ENCODE results near the gene JADE2. TPM values are rescaled to one million over a fixed set of nuclear protein-coding genes. Genes with fewer than 3 reads are reported as not detected.
A peak's percentile ranks its signal among the peaks of the same experiment; 100 is the strongest.
"Not testable (repeated sequence)": the region's sequence is repeated elsewhere in the genome, so short reads cannot be mapped to it uniquely, and the experiment has no call there.

JADE2 gene
- total RNA-seq, 4 donors from 2014 or later: 35.5 to 68.1 (median 59.0) TPM

DNA sequence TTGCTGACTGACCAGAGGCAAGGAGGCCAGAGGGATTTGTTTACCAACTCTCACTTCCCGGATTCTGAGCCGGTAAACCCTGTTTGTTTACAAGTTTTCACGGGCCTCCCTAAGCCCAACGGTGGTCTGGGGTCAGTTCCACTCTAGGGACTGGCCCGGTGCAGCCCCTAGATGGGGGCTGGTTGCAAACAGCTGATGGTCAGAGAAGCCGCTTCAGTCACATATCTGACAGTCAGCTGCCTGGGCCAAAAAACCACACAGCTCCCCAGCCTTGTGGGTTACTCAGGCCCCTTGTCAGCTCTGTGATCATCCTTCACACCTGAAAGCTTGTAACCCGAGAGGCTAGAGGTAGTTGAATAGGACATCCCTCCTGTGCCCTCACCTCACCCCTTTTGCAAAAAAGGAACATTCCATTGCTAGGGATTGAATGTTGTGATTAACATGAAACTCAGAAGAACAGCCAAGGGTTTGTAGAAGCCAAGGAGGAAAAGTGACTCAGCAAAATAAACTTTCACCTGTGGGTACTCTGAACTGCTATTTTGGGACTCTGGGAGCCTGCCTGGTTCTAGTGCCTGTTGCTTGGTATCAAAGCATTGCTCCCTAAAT is 66.8 kb downstream of the JADE2 start:
- WGBS, 2 donors: 42 to 45% methylated on average over 6 to 7 of the region's 7 CpGs
- DNase-seq (ENCODE audit: low spot score in 2 of 2): peak in 1 of 2 donors; percentile 45
- intact Hi-C loops (cut with DNase I; ENCODE audit: low total_unique reads): no loop called here
- no peak overlapping the region for H3K4me3 ChIP-seq (ENCODE audit: low read depth, poor library complexity, severe bottlenecking)
- TF ChIP-seq, protein P1, sequence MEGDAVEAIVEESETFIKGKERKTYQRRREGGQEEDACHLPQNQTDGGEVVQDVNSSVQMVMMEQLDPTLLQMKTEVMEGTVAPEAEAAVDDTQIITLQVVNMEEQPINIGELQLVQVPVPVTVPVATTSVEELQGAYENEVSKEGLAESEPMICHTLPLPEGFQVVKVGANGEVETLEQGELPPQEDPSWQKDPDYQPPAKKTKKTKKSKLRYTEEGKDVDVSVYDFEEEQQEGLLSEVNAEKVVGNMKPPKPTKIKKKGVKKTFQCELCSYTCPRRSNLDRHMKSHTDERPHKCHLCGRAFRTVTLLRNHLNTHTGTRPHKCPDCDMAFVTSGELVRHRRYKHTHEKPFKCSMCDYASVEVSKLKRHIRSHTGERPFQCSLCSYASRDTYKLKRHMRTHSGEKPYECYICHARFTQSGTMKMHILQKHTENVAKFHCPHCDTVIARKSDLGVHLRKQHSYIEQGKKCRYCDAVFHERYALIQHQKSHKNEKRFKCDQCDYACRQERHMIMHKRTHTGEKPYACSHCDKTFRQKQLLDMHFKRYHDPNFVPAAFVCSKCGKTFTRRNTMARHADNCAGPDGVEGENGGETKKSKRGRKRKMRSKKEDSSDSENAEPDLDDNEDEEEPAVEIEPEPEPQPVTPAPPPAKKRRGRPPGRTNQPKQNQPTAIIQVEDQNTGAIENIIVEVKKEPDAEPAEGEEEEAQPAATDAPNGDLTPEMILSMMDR (IDR thresholded peaks at IDR 0.05): no peak
- no peak for TF ChIP-seq POLR2A (IDR thresholded peaks at IDR 0.05)

DNA sequence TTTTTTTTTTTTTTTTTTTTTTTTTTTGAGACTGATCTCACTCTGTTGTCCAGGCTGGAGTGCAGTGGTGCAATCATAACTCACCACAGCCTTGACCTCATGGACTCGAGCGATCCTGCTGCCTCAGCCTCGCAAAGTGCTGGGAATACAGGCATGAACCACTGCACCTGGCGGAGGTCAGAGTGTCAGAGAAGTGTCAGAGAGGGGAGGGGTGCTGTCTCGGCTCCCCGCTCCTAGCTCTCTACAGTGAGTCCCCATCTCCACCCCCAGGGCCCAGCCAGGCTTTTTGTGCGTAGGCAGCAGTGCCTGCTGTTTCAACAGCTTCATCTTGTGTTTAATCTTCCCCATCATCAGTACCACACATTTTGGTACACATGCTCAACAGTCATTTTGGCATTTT is 68.9 kb downstream of the JADE2 start:
- peak in 1 of 2 donors; percentile 65 for DNase-seq (ENCODE audit: low spot score in 2 of 2)
- 92 to 94% methylated on average over 7 of the region's 7 CpGs for WGBS, 2 donors
- no peak overlapping the region for H3K4me3 ChIP-seq (ENCODE audit: low read depth, poor library complexity, severe bottlenecking)
- TF ChIP-seq POLR2A (IDR thresholded peaks at IDR 0.05): no peak
- TF ChIP-seq, protein P1 (IDR thresholded peaks at IDR 0.05): no peak
- intact Hi-C loops (cut with DNase I; ENCODE audit: low total_unique reads): no loop called here

DNA sequence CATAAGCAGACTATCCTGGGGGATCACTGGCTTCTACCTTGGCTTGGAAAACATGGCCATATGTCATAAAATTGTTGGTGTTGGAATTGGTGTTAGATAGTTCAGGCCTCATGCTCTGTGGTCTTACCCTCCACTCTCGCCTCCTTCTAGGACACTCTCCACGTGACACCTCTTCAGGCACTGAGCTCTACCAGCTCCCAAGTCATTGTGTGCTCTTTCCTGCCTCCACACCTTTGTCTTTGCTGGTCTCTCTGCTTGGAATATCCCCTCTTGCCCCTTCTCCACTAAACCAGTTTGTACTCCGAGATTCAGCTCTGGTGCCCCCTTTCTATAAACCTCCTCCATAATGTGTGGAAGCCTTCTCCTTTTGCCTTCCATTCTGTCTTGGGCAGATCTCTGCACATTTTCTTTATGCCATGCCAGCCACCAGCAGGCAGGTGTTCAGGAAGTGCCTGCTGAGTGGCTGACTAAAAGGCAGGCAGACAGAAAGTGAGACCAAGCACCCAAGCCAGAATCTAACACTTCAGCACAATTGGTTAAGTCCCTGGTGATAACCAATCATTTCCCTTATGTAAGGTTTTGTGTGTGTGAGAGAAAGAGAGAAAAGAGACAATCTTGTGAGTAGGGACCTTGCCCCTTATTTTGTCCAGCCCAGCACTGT is 69.5 kb downstream of the JADE2 start:
- DNase-seq (ENCODE audit: low spot score in 2 of 2): peak in 1 of 2 donors; percentile 49
- no peak overlapping the region for H3K4me3 ChIP-seq (ENCODE audit: low read depth, poor library complexity, severe bottlenecking)
- TF ChIP-seq POLR2A (IDR thresholded peaks at IDR 0.05): no peak
- TF ChIP-seq, protein P1 (IDR thresholded peaks at IDR 0.05): no peak
- intact Hi-C loops (cut with DNase I; ENCODE audit: low total_unique reads): no loop called here
- WGBS, 2 donors: 91 to 97% methylated on average over 3 of the region's 3 CpGs

DNA sequence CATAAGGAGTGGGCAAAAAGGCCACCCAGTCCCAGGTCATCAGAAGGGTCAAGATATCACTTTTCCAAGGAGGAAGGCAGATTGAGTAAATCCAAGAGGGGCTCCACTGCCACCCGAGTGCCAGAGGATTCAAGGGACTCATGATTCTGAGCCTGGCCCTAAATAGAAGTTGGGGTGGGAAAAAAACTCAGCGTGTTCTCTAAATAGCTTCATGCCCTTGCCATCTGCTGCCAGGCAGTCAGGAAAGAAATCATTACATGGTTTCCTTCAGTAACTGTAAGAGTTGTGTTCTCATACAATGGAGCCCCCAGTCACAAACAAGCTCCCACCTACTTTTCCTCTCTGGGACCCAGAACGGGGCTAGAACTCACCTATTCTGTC is 70.0 kb downstream of the JADE2 start:
- TF ChIP-seq POLR2A (IDR thresholded peaks at IDR 0.05): no peak
- TF ChIP-seq, protein P1 (IDR thresholded peaks at IDR 0.05): no peak
- peak in 1 of 2 donors; percentile 17 for DNase-seq (ENCODE audit: low spot score in 2 of 2)
- 63 to 64% methylated on average over 3 of the region's 3 CpGs for WGBS, 2 donors
- intact Hi-C loops (cut with DNase I; ENCODE audit: low total_unique reads): no loop called here
- H3K4me3 ChIP-seq (ENCODE audit: low read depth, poor library complexity, severe bottlenecking): no peak overlapping the region

DNA sequence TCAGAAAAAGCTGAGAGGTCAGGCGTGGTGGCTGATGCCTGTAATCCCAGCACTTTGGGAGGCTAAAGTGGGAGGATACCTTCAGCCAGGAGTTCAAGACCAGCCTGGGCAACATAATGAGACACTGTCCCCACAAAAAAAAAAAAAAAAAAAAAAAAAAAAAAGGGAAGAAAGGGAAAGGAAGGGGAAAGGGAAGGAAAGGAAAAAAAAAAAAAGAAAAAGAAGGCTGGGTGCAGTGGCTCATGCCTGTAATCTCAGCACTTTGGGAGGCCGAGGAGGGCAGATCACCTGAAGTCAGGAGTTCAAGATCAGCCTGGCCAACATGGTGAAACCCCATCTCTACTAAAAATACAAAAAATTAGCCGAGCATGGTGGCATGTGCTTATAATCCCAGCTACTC is 74.3 kb downstream of the JADE2 start:
- intact Hi-C loops (cut with DNase I; ENCODE audit: low total_unique reads); DNase-seq (ENCODE audit: low spot score in 2 of 2); H3K4me3 ChIP-seq (ENCODE audit: low read depth, poor library complexity, severe bottlenecking): not testable (repeated sequence)
- 93 to 98% methylated on average over 3 of the region's 3 CpGs for WGBS, 2 donors

DNA sequence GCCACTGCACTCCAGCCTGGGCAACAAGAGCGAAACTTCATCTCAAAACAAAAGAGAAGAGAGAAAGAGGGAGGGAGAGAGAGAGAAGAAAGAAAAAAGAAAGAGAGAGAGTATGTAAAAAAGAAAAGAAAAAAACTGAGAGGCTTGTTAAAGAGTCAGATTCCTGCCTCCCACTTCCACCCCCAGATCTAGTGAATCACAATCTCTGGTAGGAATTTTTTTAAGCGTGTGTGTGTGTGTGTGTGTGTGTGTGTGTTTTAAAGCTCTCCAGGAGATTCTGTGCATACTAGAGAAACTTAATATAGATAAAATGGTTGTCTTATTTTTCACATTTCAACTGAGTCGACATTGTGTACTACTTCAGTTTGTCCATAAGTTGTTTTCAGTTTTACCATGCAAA is 75.1 kb downstream of the JADE2 start:
- 72 to 82% methylated on average over 3 of the region's 3 CpGs for WGBS, 2 donors
- DNase-seq (ENCODE audit: low spot score in 2 of 2): no peak
- intact Hi-C loops (cut with DNase I; ENCODE audit: low total_unique reads): no loop called here
- no peak overlapping the region for H3K4me3 ChIP-seq (ENCODE audit: low read depth, poor library complexity, severe bottlenecking)
- TF ChIP-seq, protein P1 (IDR thresholded peaks at IDR 0.05): no peak
- no peak for TF ChIP-seq POLR2A (IDR thresholded peaks at IDR 0.05)
